ENCODE data around the gene NOL7. TPM values are rescaled to one million over a fixed set of nuclear protein-coding genes. Genes with fewer than 3 reads are reported as not detected.

Gene NOL7
- total and polyA plus RNA-seq, 2 donors from 2014 or later = 65.1 to 71.5 TPM

DNA sequence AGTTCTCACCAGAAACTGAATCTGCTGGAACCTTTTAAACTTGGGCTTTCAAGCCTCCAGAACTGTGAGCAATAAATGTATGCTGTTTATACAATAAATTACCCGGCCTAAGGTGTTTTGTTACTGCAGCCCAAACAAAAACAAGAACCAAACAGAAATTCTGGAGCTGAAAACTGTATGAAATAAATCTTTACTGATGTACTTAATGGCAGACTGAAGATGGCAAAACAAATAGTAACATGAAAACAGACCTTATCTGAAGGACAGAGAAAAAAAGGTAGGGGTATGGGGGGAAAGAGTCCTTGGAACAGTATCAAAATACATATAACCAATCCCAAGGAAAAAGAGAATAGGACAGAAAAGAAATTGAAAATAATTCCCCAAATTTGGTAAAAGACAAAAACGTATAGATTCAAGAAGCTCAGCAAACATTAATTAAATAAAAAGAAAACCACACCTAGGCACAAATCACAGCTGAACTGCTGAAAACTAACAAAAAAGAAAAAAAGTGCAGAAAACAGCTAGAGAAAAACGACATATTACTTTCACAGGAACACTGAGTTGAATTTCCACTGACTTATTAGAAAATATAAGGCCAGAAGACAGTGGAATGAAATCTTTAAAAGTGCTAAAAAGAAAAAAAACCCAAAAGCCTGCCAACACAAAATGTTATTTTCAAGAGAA lies 47.7 kb downstream of the NOL7 start:
- H3K36me3 ChIP-seq (ENCODE audit: control insufficient read depth in 2 of 3, insufficient read depth in 3 of 3, low read length in 3 of 3) = no peaks in the 10 kb centered on the region
- no peaks in the 10 kb centered on the region for H3K4me1 ChIP-seq (ENCODE audit: control insufficient read depth in 2 of 3, insufficient read depth in 2 of 3, low read depth in 1 of 3, low read length in 3 of 3)
- H3K9me3 ChIP-seq (ENCODE audit: control insufficient read depth in 2 of 3, insufficient read depth in 1 of 3, low read length in 3 of 3) = no peaks in the 10 kb centered on the region
- H3K27me3 ChIP-seq (ENCODE audit: control insufficient read depth, insufficient read depth, low read length) = no peaks in the 10 kb centered on the region
- H3K27ac ChIP-seq (ENCODE audit: low read depth in 2 of 2, low read length in 2 of 2) = no peak overlapping the region
- DNase-seq (no peak), FAIRE-seq (no peak)
- intact Hi-C loops (cut with DNase I) = no loop called here
- no peak overlapping the region for H3K9ac ChIP-seq (ENCODE audit: low read length in 3 of 3)
- TF ChIP-seq CTCF (IDR thresholded peaks at IDR 0.05; ENCODE audit: borderline replicate concordance, extremely low read depth, insufficient read depth) = no peak
- H3K4me3 ChIP-seq (ENCODE audit: low read length in 3 of 3) = no peak overlapping the region

DNA sequence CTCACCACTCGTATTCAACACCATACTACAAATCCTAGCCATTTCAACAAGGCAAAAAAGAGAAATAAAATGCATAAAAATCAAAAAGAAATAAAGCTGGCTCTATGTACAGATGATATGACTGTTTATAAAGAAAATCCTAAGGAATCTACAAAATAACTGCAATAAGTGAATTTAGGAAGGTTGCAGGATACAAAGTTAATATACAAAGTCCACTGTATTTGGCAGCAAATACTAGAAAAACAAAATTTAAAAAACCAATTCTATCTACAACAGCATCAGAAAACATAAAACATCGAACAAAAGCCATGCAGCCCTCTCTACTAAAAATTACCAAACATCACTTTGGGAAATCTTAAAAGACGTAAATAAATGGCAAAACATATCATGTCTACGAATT lies 48.9 kb downstream of the NOL7 start:
- Histone ChIP-seq H3K27ac (ENCODE audit: low read depth in 2 of 2, low read length in 2 of 2) (no peak overlapping the region), H3K9me3 (ENCODE audit: control insufficient read depth in 2 of 3, insufficient read depth in 1 of 3, low read length in 3 of 3) (no peaks in the 10 kb centered on the region), H3K27me3 (ENCODE audit: control insufficient read depth, insufficient read depth, low read length) (no peaks in the 10 kb centered on the region), H3K4me3 (ENCODE audit: low read length in 3 of 3) (no peak overlapping the region), H3K4me1 (ENCODE audit: control insufficient read depth in 2 of 3, insufficient read depth in 2 of 3, low read depth in 1 of 3, low read length in 3 of 3) (no peaks in the 10 kb centered on the region), H3K9ac (ENCODE audit: low read length in 3 of 3) (no peak overlapping the region), H3K36me3 (ENCODE audit: control insufficient read depth in 2 of 3, insufficient read depth in 3 of 3, low read length in 3 of 3) (no peaks in the 10 kb centered on the region)
- intact Hi-C loops (cut with DNase I) = no loop called here
- FAIRE-seq (no peak), DNase-seq (no peak)
- no peak for TF ChIP-seq CTCF (IDR thresholded peaks at IDR 0.05; ENCODE audit: borderline replicate concordance, extremely low read depth, insufficient read depth)

GRCh38 chr6:13664703-13665352 lies 49.7 kb downstream of the NOL7 start:
- FAIRE-seq (no peak), DNase-seq (no peak)
- Histone ChIP-seq H3K27me3 (ENCODE audit: control insufficient read depth, insufficient read depth, low read length) (no peaks in the 10 kb centered on the region), H3K4me1 (ENCODE audit: control insufficient read depth in 2 of 3, insufficient read depth in 2 of 3, low read depth in 1 of 3, low read length in 3 of 3) (no peaks in the 10 kb centered on the region), H3K27ac (ENCODE audit: low read depth in 2 of 2, low read length in 2 of 2) (no peak overlapping the region), H3K9me3 (ENCODE audit: control insufficient read depth in 2 of 3, insufficient read depth in 1 of 3, low read length in 3 of 3) (no peaks in the 10 kb centered on the region), H3K4me3 (ENCODE audit: low read length in 3 of 3) (no peak overlapping the region), H3K9ac (ENCODE audit: low read length in 3 of 3) (no peak overlapping the region), H3K36me3 (ENCODE audit: control insufficient read depth in 2 of 3, insufficient read depth in 3 of 3, low read length in 3 of 3) (no peaks in the 10 kb centered on the region)
- intact Hi-C loops (cut with DNase I) = no loop called here
- no peak for TF ChIP-seq CTCF (IDR thresholded peaks at IDR 0.05; ENCODE audit: borderline replicate concordance, extremely low read depth, insufficient read depth)
